OCI-LY7 (cell line): ENCODE data around the gene ACSF2. TPM values are rescaled to one million over a fixed set of nuclear protein-coding genes. Genes with fewer than 3 reads are reported as not detected.

Experiments
- BruUV-seq: library from RNA; stranded (reverse); fragments of 400-500 nt; replicated peaks from 2 replicates; lab custom pipeline; 2021; lab: Mats Ljungman, UMichigan
- CTCF ChIA-PET: fragments of 300-600 bp; sonication (Branson Sonifier 250); formaldehyde crosslinking; loops from one replicate; lab custom pipeline; 2022; ENCODE audit warnings: antibody characterized with exemption; ENCODE audit not compliant: unreplicated experiment; lab: Charles Lee
- POLR2A ChIA-PET: fragments of 300-600 bp; sonication (Branson Sonifier 250); formaldehyde crosslinking; loops from one replicate; lab custom pipeline; 2022; ENCODE audit warnings: antibody characterized with exemption; lab: Charles Lee
- DNase-seq: peaks from one replicate; pipeline ENCODE4 v3.0.0-alpha.2; 2015; ENCODE audit warnings: low spot score
- H2AFZ ChIP-seq: fragments of 200-600 bp; sonication (generic), shearing (Covaris generic); 2 replicates; pipeline ENCODE4 v1.6.1; 2014; ENCODE audit warnings: mild to moderate bottlenecking, antibody characterized with exemption, low read length, moderate library complexity
- H3K27ac ChIP-seq: fragments of 200-600 bp; sonication (generic); 2 replicates; pipeline ENCODE4 v1.5.1; 2014; ENCODE audit warnings: mixed run types, low read depth, mild to moderate bottlenecking, moderate library complexity, low read length, inconsistent platforms; ENCODE audit not compliant: poor library complexity, severe bottlenecking
- H3K36me3 ChIP-seq: fragments of 200-600 bp; sonication (generic); 2 replicates; pipeline ENCODE4 v1.6.1; 2014; ENCODE audit warnings: mild to moderate bottlenecking, antibody characterized with exemption, low read length, moderate library complexity, mixed read lengths; ENCODE audit not compliant: insufficient read depth
- H3K4me1 ChIP-seq: fragments of 200-600 bp; sonication (generic); 2 replicates; pipeline ENCODE4 v1.5.1; 2014; ENCODE audit warnings: mild to moderate bottlenecking, low read length; ENCODE audit not compliant: insufficient read depth, poor library complexity, severe bottlenecking
- H3K4me2 ChIP-seq: fragments of 200-600 bp; sonication (generic); 2 replicates; pipeline ENCODE4 v1.6.1; 2014; ENCODE audit warnings: mild to moderate bottlenecking, low read length
- H3K4me3 ChIP-seq: fragments of 200-600 bp; sonication (generic); 2 replicates; pipeline ENCODE4 v1.5.1; 2014; ENCODE audit warnings: mild to moderate bottlenecking, low read depth, low read length; ENCODE audit not compliant: poor library complexity, severe bottlenecking
- H3K79me2 ChIP-seq: fragments of 200-600 bp; sonication (generic); 2 replicates; pipeline ENCODE4 v1.6.1; 2016; ENCODE audit warnings: low read depth, mild to moderate bottlenecking, low read length, moderate library complexity, mixed read lengths; ENCODE audit not compliant: insufficient read depth
- H3K9me2 ChIP-seq: fragments of 200-600 bp; sonication (generic); 2 replicates; pipeline ENCODE4 v1.6.1; 2016; ENCODE audit warnings: mild to moderate bottlenecking, low read length, mixed read lengths; ENCODE audit not compliant: insufficient read depth
- H3K9me3 ChIP-seq: fragments of 200-600 bp; sonication (generic); 2 replicates; pipeline ENCODE4 v1.6.1; 2014; ENCODE audit warnings: mild to moderate bottlenecking, mixed run types, low read length, mixed read lengths
- H4K20me1 ChIP-seq: fragments of 200-600 bp; sonication (generic); 2 replicates; pipeline ENCODE4 v1.6.1; 2014; ENCODE audit warnings: mild to moderate bottlenecking, antibody characterized with exemption, low read length, moderate library complexity, mixed read lengths; ENCODE audit not compliant: insufficient read depth
- CTCF ChIP-seq: fragments of 200-600 bp; sonication (generic); conservative IDR thresholded peaks from 2 replicates; pipeline ENCODE4 v1.5.1; 2014; ENCODE audit warnings: mild to moderate bottlenecking, antibody characterized with exemption, low read length, moderate library complexity, mixed read lengths
- EZH2phosphoT487 ChIP-seq: fragments of 200-600 bp; sonication (generic); IDR thresholded peaks from 2 replicates; pipeline ENCODE4 v1.6.1; 2018; ENCODE audit warnings: low read depth, borderline replicate concordance, mild to moderate bottlenecking, mixed run types, antibody characterized with exemption, low read length, moderate library complexity, mixed read lengths
- intact Hi-C: fragments of 100-400 bp; cut with micrococcal nuclease; formaldehyde crosslinking; loops from one replicate; pipeline ENCODE4 v1.10.0; 2022; ENCODE audit not compliant: unreplicated experiment
- total RNA-seq, 2 experiments: library from RNA; depleted of rRNA in 1 of 2; stranded (reverse); fragments of >200 nt in 1 of 2; shearing (Covaris generic) in 1 of 2; gene quantifications; 2 replicates each; pipeline ENCODE4 v1.2.3, GENCODE V29; 2014 to 2022

The ACSF2 gene
- total RNA-seq, 2 experiments from 2014 or later, result 38.6 to 42.7 TPM

GRCh38 chr17:50460831-50461526, 35.0 kb downstream of the ACSF2 start:
- POLR2A ChIA-PET, result no interaction called here
- TF ChIP-seq EZH2phosphoT487 (no peak), CTCF (no peak)
- Histone ChIP-seq H2AFZ (no peak overlapping the region), H3K27ac (no peak overlapping the region), H3K4me2 (no peak overlapping the region), H3K4me3 (no peak overlapping the region), H4K20me1 (no peaks in the 10 kb centered on the region), H3K9me3 (no peaks in the 10 kb centered on the region), H3K79me2 (no peaks in the 10 kb centered on the region), H3K36me3 (no peaks in the 10 kb centered on the region), H3K4me1 (no peaks in the 10 kb centered on the region), H3K9me2 (no peaks in the 10 kb centered on the region)
- intact Hi-C loops, result no loop called here
- CTCF ChIA-PET, result no interaction called here
- BruUV-seq, result no TSS peak
- DNase-seq, result no peak

DNA sequence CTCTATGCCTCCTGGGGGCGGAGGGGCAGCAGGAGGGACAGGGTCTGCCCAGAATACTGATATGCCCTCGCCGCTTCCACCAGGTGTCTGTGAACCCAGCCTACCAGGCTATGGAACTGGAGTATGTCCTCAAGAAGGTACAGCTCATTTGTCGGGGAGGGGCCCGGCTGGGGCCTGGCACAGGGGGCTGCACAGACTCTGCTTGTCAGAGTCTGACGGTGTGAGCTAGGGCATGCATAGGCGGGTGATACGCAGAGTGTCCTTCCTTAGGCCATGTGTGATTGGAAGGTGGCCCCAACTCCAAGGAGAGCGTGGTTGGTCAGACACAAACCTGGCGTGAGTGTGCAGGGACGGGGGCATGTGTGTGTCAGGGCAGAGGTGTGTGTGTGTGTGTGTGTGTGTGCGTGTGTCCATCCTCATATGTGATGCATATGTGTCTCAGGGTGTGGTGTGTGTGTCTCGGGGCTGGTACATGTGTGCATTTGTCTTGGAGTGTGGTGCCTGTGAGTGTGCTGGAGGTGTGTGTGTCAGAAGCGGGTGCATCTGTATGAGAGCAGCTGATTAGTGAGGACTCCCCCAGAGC, 35.6 kb downstream of the ACSF2 start:
- H3K36me3 ChIP-seq, result no peaks in the 10 kb centered on the region
- no peak overlapping the region for H3K4me3 ChIP-seq
- no peaks in the 10 kb centered on the region for H3K9me2 ChIP-seq
- H4K20me1 ChIP-seq, result no peaks in the 10 kb centered on the region
- intact Hi-C loops, result no loop called here
- H2AFZ ChIP-seq, result no peak overlapping the region
- H3K9me3 ChIP-seq, result no peaks in the 10 kb centered on the region
- no peak for DNase-seq
- H3K79me2 ChIP-seq, result no peaks in the 10 kb centered on the region
- no peak overlapping the region for H3K27ac ChIP-seq
- no peak overlapping the region for H3K4me2 ChIP-seq
- ChIA-PET POLR2A (no interaction called here), CTCF (no interaction called here)
- TF ChIP-seq CTCF, result no peak
- no peak for TF ChIP-seq EZH2phosphoT487
- H3K4me1 ChIP-seq, result peaks cover 3% of the 10 kb centered on the region
- no TSS peak for BruUV-seq

DNA sequence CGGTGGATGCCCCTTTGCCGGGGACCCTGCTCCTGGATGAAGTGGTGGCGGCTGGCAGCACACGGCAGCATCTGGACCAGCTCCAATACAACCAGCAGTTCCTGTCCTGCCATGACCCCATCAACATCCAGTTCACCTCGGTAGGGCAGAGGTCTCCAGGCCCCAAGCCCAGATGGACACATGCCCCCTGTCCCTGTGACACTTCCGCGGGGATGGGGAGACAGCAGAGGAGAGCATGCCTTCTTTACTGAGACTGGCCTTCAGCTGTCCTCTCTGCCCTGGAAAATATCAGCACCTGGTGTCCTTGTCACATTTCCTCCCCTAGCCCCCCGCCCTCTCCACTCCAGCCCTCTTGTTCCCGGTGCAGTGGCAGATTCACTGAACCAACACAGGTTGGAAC, 36.4 kb downstream of the ACSF2 start:
- intact Hi-C loops, result no loop called here
- BruUV-seq, result no TSS peak
- Histone ChIP-seq H3K9me2 (no peaks in the 10 kb centered on the region), H3K4me1 (peaks cover 3% of the 10 kb centered on the region), H2AFZ (no peak overlapping the region), H3K4me3 (no peak overlapping the region), H3K4me2 (no peak overlapping the region), H3K27ac (no peak overlapping the region), H3K9me3 (no peaks in the 10 kb centered on the region), H3K79me2 (no peaks in the 10 kb centered on the region), H3K36me3 (no peaks in the 10 kb centered on the region), H4K20me1 (no peaks in the 10 kb centered on the region)
- ChIA-PET POLR2A (no interaction called here), CTCF (no interaction called here)
- TF ChIP-seq CTCF, result no peak
- no peak for TF ChIP-seq EZH2phosphoT487
- no peak for DNase-seq
